GM21529 (cell line): ENCODE results near the gene MYMK.

Experiments used
- ATAC-seq: cut with Tn5 transposase; IDR thresholded peaks from one replicate; pipeline ENCODE4 v1.9.1; 2021; ENCODE audit not compliant: unreplicated experiment

The MYMK gene

DNA sequence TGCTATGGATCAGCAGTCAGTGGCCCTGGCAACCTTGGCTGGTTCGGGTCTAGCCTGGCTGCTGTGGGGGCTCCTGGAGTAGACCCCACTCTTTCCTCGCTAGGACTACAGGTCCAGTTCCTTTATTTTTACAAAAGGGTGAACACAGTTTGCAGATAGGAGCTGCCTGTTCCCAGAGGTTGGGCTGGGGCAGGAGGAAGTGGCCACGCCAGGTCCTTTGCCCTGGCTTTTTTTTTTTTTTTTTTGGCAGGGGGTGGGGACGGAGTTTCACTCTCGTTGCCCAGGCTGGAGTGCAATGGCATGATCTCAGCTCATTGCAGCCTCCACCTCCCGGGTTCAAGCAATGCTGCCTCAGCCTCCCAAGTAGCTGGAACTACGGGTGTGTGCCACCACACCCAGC, 53.8 kb downstream of the MYMK start:
- ATAC-seq = no peak

DNA sequence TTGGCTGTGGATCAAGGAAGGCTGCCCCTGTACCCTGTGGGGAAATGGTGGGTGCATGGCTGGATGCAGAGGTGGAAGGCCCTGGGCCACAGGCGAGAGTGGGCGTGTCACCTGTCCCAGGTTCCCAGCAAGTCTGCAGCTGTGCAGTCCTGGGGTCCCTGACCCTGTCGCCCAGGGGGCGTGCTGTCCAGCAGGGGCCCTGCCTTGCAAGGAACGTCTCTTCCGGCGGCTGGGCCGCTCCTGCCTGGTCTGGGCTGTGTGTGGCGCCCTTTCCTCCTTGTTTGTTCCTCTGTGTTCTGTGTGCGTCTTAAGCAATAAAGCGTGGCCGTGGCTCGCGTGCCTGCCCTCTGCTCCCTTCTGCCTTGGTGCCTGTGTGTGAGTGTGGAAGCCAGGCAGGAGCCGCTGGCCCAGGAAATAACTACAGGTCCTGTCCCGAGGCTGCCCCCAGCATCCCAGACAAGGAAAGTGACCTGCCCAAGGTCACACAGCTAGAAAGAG, 54.3 kb downstream of the MYMK start:
- ATAC-seq = no peak

DNA sequence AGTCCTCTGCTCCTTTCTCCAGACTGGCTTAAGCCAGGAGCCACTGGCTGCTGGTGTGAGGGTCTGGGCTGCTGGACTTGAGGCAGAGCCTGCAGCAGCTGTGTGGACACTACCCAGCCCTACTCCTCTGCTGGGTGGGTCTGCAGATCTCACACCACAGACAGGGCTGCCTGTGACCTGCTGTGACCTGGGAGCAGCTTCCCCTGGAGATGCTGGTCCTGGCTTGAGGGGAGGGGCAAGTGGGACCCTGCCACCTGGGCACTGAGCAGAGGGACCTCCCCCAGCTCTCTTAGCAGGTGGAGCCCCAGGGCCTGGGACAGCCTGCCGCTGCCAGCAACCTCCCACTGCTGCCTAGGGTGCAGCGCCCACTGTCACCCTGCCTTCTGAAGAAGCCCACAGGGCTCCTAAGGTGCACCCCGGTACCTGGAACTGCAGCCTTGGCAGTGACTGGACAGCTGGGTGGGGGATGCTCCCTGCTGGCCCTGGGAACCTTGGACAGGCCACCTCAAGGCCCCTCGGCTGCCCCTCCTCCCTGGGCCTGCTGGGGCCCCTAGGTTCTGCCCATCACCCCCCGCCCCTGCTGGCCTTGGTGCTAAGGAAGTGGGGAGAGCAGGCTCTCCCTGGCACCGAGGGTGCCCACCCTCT, 55.9 kb downstream of the MYMK start:
- no peak for ATAC-seq

DNA sequence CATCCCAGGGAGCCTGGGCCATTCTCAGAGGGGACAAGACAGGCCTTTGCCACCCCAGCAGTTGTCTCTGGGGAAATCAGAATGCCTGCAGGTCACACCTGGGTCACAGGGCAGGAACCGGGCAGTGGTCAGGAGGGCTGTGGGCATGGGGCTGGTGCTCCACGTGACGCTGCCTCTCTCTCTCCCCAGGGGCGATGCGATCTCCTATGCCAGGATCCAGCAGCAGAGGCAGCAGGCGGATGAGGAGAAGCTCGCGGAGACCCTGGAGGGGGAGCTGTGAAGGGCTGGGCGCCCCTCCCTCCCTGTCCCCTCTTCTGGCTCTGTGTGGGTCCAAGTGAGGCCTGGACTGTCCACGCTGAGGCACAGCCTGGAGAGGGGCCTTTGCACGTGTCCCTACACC, 56.4 kb downstream of the MYMK start:
- no peak for ATAC-seq

DNA sequence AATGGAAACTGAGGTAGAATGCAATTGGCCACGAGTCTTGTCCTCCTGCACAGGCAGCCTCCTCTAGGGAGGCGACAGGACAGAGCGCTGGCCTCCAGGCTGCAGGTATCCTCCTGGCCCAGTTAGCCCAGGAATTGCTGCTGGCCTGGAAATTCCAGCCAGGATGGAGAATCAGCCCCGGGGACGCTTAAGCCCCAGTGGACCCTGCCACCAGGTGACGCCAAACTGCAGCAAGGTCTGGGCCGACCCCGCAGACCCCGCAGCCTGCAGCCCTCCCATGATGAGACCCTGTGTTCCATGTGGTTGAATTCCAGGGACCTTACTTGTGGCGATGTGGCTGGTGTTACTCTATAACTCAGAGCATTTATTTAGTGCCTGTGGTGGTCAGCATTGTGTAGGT, 57.7 kb downstream of the MYMK start:
- no peak for ATAC-seq

DNA sequence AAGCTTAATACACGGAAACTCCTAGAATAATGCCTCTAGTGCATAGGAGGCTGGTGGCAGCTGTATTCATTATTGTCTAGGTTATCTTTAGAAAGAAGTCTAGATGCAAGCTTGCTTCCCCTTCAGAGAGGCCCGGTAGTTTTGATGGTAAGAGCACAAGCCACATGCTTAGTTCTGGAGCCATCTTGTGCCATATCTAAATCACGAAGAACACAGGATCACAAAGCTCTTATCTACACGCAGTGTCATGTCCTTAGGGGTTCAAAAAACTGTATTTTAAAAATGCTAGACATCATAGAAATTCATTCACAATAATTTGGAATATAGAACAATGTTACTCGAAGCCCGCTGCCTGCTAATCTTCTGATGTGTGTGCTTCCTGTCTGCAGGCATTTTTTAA, 58.8 kb downstream of the MYMK start:
- no peak for ATAC-seq

DNA sequence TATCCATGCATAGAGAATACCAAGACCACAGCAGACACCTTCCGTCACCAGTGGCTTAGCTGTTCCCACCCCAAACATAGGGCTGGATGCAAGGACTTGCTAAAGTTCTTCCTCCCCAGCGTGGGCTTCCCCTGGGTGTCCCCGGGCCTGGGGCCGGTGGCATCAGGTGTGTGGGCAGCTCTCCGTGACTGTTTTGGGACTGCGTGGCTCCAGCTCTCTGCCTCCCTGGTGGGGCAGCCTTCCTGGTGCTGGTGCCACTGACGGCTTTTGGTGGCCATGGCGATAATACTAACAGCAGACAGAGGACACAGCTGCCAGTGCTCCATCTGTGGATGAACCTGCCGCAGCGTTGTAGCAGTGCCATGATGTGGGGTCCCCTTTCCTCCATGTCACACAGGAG, 60.1 kb downstream of the MYMK start:
- no peak for ATAC-seq
